ENCODE results near the gene SLC6A18.

SLC6A18 gene, protein sequence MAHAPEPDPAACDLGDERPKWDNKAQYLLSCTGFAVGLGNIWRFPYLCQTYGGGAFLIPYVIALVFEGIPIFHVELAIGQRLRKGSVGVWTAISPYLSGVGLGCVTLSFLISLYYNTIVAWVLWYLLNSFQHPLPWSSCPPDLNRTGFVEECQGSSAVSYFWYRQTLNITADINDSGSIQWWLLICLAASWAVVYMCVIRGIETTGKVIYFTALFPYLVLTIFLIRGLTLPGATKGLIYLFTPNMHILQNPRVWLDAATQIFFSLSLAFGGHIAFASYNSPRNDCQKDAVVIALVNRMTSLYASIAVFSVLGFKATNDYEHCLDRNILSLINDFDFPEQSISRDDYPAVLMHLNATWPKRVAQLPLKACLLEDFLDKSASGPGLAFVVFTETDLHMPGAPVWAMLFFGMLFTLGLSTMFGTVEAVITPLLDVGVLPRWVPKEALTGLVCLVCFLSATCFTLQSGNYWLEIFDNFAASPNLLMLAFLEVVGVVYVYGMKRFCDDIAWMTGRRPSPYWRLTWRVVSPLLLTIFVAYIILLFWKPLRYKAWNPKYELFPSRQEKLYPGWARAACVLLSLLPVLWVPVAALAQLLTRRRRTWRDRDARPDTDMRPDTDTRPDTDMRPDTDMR

DNA sequence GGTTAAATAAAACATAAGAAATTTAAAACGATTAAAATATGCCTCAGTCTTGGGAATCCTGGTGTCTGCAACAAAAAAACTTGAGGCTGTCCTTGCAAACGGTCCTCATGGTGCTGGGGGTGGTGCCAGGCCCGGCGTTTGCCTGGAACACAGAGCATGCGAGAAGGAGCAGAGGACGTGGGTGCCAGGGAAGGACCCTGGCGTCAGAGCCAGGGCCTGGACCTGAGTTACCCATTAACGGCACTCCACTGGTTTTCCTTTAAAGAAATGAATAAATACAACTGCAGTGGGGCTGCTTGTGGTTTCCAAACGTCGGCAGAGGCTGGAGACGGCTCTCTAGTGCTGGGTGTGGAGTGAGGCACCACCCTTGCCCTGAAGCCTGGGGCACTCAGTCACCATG lies at the start of gene SLC6A18:
TSS of gene SLC6A18 (plus strand) at position 301 of the 400 bp plus-strand sequence. CDS start at position 398, 97 bp downstream.
- no peak for DNase-seq (ENCODE audit: low read depth in 1 of 2, low spot score in 1 of 2)

DNA sequence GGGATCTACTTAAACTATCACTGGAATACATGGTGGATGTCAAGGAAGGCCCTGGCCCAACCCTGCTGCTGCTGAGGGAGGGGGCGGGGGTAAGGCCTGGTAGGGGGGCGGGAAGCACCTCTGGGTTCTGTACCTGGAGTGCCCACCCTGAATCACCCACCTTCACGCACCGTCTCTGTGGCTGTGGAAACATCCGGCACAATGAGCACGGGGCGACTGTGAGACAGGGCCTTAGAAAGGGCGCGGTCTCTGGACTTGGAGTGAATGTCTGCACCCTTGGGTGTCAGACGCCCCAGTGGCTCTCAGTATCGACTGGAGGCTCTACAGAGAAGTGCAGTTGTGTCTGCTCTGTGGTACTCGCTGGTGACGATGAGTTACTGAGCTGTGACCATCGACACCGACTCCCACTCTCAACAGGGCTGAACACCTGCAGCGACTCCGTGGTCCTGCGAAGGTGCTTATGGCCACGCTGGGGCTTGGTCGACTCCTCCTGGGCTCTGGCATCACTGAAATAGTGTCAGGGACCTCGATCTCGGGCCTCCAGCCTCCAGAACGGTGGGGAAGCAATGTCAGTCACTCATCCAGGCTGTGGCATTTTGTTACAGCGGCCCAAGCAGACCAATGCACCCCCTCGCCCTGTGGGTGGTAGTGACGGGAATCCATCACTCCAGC lies 49.2 kb upstream of the SLC6A18 start:
- no peak for DNase-seq (ENCODE audit: low read depth in 1 of 2, low spot score in 1 of 2)

DNA sequence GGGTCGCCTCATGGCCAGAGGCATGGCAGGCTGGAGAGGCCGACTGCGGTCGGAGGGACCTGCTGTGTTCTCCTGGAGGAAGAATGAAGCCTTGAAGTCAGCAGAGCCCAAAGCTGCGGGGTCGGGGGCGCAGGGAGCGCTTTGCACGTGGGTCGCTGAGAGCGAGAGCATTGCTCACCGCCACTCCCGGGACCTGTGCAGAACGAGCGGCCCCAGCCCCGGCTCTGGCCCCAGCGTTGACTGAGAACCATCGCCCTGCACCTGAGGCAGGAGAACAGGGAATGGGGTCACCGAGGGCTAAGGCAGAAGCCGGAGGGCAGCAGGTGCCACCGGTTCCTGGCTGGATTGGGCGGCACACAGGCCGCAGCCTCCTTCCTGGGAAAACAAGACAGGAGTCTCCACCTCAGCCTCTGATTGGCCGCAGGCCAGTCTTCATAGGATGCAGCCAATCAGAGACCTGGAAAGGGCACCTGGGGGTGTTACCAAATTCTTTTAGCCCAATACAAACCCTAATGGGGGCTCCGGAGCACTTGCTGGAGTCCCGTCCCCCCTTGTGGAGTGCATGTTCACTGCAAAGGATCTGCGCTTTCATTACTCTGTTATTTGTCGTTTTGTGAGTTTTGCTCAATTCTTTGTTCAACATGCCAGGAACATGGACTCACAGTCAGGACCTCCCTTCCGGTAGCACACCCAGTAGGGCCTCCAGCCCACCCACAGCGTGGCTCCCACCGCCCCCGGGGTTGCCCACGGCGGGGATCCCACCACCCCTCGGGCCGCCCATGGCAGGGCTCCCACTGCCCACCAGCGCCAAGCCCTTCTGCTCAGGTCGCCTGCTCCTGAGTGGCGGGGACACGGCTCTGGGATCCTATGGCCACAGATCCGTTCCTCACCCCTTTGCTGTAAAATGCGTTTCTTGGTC lies 48.4 kb upstream of the SLC6A18 start:
- no peak for DNase-seq (ENCODE audit: low read depth in 1 of 2, low spot score in 1 of 2)

DNA sequence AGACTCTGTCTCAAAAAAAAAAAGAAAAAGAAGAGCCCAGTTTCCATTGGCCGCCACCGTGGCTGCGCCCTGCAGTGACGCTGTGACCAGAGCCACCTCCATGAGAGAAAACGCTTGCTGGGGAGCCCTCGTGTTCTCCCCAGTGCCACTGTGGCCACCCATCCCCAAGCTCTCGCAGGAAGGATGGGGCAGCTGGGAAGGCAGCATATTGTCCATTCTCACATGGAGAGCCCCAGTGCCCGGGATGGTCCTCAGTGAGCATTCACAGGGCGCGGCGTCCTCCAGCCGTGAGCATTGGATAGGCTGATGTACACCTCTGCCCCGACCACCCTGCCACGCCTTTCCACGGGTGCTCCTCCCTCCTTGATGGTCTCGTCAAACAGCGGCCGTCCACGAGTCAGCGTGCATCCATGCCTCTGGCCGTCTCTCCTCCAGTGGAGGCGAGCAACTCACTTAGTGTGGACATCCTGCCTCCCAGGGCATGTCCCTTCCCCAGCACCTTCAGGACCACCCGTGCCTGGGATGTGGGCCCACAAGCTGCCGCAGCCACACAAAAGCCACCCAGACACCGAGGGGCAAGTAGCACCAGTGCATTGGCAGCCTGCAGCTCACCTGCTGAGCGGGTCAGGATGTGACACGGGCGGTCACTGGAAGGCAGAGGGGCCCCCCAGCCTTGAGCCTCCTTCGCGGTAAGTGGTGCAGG lies 47.2 kb upstream of the SLC6A18 start:
- no peak for DNase-seq (ENCODE audit: low read depth in 1 of 2, low spot score in 1 of 2)

DNA sequence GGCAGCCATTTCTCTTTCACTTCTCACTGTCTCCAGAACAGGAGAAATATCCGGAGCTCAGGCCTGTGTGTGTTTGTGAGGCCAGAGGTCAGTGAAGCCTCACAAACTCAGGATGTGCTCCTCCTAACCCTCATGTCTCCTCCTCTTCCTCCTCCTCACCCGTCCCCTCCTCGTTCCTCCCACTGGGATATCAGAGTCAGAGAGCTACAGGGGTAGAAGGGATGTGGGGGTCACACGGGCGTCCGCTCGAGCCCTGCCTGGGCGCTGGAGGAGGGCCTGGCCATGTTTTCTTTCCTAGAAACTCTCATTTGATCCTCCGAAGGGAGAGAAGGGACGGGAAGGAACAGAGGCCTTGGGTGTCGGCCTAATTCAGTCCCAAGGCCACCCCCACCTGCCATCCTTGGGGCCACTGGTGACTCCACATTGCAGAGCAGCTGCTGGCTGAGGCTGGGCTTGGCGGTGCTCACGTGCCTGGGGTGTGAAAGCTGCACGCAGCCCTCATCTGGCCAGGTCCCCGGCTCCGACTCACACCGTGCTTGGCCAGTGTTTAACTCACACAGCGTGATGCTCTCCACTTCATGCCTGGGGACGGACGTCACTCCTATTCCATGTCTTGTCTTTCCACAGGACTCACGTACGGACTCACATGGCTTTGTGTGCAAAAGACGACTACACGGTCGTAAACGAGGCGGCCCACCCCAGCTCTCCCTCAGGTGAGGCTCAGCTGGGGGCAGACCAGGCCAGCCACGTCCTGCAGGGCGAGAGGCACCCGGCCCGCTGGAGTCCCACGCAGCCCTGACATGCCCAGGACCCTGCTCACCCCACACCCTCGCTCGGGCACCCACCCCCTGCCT lies 46.4 kb upstream of the SLC6A18 start:
- DNase-seq (ENCODE audit: low read depth in 1 of 2, low spot score in 1 of 2), result no peak

DNA sequence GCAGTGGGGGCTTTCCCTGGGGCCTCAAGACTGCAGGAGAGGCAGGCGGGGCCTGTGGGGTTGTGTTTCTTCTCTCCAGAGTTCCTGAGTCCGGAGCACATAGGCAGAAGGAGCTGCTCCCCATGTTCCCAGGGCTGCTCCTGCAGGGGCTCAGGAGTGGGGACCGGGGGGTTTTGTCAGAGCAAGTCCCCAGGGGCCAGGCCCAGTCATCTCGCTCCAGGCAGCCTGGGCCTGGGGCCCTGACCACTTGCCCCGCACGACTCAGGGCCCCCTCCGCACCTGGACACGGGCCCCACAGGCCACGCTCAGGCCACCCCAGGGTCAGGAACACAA lies 45.8 kb upstream of the SLC6A18 start:
- no peak for DNase-seq (ENCODE audit: low read depth in 1 of 2, low spot score in 1 of 2)

DNA sequence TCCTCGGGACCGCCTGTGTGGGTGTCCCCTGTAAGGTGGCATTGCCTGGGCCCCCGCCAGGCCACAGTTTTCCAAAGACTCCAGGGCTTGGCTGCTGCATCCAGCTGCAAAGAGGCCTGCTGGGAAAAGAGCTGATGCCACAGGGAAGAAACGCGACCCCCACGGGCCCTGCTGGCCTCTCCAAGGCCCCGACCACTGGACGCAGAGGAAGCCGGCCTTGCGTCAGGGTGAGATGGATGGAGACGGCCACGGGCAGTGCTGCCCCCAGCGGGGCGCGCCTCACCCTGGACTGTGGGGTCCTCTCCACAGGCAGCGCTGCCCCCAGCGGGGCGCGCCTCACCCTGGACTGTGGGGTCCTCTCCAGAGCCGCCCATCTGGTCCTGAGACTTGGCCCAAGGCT lies 45.1 kb upstream of the SLC6A18 start:
- no peak for DNase-seq (ENCODE audit: low read depth in 1 of 2, low spot score in 1 of 2)

DNA sequence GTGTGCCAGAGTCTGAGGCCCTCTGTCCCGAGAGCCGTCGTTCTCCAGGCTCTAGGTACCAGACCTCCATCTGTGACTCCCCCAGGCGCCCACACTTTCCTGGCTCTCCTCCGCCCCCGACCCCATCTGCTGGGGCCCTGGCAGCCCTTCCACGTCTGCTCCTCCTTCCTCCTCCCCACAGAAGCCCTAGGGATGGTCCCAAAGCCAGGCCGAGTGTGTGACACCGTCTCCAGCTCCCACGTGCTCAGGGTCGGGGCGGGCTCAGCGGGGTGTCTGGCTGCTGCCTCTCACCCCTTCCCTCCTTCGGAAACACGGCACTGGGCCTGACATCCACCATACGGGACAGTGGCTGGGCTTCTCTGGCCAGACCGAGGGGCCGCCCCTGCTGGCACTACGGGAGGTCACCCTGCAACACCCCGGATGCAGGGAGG lies 44.3 kb upstream of the SLC6A18 start:
- DNase-seq (ENCODE audit: low read depth in 1 of 2, low spot score in 1 of 2), result no peak

DNA sequence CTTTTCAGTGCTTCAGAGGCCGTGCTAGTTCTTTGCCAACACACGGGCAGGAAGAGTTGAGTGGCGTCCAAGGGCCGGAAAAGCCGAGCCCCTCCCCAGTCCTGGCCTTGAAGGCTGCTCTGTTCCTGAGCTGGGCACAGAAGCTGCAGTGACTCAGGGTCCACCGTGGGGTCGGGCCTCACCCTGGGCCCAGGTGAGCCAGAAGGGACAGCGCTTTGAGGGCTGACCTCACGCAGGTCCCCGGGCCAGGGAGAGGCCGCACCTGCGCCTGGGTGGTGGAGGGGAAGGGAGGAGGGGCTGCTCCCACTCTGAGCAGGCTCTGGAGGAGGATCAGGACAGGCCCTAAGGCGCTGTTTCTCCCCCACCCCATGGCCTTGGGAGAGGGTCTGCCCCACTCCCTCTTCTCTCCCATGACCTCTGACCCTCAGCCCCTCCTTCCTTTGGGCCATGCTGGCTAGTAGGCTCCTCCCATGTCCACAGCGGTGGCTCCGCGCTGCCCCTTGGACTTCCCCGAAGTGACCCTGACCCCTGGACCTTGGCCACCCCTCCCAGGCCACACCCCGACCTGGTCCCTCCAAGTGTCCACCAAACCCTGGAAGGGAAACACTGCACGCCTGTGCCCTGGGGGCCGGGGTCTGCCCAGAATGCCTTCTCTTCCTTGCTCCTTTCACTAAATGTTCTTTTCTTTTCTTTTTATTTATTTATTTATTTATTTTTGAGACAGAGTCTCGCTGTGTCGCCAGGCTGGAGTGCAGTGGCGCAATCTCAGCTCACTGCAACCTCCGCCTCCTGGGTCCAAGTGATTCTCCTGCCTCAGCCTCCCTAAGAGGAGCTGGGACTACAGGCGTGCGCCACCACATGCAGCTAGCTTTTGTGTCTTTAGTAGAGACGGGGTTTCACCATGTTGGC lies 43.5 kb upstream of the SLC6A18 start:
- no peak for DNase-seq (ENCODE audit: low read depth in 1 of 2, low spot score in 1 of 2)

DNA sequence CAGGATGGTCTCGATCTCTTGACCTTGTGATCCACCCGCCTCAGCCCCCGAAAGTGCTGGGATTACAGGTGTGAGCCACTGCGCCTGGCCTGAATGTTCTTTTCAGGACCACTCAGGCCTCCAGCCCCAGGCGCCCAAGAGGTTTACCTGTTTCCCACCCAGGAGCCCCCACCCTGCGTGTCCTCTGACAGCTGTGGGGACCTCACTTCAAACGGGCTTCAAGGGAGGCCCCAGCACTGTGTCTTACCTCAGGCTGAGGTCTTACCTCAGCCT lies 42.9 kb upstream of the SLC6A18 start:
- DNase-seq (ENCODE audit: low read depth in 1 of 2, low spot score in 1 of 2), result no peak

DNA sequence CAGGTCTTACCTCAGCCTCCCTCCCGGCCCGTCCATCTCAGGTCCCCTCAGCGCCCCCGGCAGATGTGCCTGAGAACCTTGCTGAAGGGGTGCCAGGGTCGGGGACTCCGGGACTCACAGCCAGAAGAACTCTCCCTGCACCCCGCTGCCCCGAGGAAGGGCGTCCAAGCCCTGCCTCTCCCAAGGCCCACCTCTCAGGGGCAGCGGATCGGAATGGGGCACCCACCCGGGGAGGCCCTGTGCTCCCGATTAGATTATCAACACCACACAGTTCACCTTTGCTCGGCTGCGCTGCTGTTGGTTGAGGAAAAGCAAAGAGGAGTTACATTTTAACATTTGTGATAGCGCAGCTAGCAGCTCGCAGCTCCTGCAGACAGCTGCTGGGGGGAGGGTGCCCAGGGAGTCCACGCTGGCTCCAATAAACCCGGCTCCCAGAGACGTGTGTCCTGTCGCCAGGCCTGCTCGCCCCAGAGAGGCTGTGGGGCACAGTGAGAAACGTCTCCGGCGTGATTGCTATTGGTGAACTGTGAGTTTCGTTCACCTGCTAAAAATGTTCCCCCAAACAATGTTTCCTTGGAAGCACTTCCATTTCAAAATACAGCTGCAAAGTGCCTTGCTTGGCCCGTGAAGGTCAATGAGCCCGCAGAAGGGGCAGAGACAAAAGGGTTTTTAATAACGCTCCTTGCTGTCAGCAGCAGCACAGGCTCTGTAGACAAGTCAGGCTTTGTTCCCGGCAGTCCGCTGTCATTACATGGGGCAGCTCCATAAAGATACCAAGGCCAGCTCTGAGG lies 42.4 kb upstream of the SLC6A18 start:
- DNase-seq (ENCODE audit: low read depth in 1 of 2, low spot score in 1 of 2), result no peak

DNA sequence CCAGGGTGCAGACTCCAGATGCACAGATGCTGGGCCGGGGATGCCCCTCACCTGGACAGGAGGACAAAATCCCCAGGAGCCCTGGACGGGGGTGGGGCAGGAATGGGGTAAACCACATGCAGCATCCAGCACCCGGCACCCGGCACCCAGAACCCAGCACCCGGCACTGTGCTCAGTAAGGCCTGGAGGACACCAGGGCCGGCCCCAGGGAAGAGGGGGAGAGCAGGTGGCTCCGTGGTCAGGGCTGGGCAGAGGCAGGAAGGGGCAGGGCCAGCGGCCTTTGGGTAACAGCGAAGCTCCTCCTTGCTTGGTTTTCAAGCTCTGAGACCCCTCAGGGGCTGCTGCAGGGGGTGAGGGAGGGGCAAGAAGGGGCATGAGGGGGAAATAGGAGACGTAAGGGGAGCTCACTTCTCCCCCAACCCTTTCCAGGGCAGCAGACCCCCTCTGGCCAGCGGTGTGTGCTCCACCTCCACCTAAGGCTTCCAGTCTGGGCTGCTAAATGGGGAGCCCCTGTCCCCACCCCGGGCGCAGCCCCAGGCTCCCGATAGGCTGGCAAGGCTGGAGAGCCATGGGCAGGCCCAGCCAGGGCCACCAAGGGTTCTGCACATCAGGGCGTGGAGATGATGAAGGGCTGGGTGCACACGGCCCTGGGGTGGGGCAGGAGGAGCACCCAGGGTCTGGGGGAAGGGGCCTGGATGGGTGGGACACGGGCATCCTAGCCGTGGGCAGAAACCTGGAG lies 41.6 kb upstream of the SLC6A18 start:
- DNase-seq (ENCODE audit: low read depth in 1 of 2, low spot score in 1 of 2), result no peak

DNA sequence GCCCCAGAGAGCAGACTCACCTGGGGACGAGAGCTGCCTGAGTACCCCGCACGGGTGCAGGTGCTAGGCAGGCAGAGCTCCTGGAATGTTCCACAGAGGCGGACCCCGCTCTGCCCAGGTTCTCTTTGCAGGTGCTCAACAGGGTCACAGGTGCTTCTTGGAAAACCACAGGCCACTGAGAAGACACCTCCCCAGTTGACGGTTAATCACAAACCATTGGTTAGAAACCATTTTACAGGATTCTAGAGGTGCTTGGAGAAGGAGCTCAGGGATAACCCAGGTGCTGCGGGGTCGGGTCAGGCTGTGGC lies 41.1 kb upstream of the SLC6A18 start:
- DNase-seq (ENCODE audit: low read depth in 1 of 2, low spot score in 1 of 2), result no peak

DNA sequence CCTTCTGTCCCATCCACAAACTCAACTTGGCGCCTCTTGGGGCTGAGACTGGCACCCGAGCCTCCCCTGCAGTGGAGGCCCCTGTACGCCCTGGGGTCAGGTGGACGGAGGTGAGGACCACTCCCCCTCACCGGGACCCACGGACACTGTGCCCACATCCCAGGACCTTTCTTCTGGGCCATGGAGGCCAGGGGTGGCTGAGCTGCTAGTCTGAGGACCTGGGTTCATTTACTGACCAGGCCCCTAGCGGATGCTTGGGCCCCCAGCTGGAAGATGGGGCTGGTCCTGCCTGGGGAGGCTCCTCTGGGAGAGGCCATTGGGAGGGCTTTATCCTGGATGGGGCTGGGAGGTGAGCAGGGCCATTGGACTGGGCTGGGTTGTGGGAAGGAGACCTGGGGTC lies 40.7 kb upstream of the SLC6A18 start:
- DNase-seq (ENCODE audit: low read depth in 1 of 2, low spot score in 1 of 2), result no peak

DNA sequence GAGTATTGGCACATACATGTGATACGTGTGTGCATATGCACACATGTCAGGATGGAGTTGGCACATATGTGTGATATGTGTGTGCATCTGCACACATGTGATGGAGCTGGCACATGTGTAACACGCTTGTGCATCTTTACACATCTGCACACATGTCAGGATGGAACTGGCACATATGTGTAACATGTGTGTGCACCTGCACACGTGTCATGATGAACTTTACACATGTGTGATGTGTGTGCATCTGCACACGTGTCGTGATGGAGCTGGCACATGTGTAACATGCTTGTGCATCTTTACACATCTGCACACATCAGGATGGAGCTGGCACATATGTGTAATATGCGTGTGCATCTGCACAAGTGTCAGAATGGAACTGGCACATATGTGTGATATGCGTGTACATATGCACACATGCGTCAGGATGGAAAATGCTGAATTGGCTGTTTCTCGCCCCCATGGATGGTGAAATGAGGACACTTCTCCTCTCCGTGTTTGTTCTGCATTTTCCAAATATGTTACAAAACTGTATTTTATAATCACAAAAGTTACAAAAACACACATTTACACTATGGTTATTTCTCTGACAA lies 40.0 kb upstream of the SLC6A18 start:
- DNase-seq (ENCODE audit: low read depth in 1 of 2, low spot score in 1 of 2), result no peak

DNA sequence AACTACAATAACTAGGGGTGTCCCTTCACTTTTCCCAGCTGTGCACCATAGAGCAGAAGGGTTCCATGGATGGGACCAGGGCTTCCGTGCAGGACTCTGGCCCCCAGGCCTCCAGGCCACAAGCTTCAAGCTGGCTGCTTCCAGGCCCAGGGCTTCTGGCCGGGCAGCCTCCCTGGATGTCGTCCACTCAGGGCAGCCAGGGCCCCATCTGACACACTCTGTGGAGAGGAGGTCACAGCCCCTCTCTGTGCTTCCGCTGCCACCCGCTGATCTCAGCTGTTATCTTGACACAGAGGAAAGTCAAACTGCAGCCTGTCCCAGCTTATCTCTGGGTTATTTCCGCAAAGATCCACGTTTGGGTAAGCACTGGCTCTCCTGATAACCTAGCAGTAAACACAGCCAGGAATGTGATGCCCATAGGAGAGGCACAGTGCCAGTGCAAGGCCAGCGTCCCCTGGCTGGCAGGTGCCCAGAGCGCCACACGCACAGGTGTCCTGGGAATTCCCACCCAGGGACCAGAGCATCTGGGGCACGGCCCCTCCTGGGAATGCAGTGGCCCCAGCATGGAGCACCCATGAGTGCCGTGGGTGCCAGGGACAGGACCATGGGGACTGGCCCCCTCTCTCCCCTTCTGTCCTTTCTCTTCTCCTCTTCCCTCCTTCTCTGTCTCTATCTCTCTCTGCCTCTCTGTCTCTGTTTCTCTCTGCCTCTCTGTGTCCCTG lies 39.4 kb upstream of the SLC6A18 start:
- DNase-seq (ENCODE audit: low read depth in 1 of 2, low spot score in 1 of 2), result no peak

Measured in stimulated activated CD4-positive, alpha-beta T cell treated with anti-CD3 and anti-CD28 coated beads, Interleukin-15, amount 100 ng/mL, for 1 hour (primary cell).